Measurements from ENCODE around the gene OLR1.

Gene OLR1

DNA sequence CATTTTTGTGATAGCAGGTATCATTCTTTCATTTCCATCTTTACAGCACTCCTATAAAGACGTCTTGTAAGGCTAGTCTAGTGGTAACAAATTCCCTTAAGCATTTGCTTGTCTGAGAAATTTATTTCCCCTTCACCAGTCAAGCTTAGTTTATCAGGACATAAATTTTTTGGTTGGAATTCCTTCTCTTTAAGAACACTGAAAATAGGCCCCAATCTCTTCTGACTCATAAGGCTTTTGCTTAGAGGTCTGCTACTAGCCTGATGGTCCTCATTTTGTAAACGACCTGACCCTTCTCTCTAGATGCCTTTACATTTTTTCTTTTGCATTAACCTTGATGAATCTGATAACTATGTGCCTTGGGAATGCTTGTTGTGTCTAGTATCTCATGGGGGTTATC, 20.3 kb downstream of the OLR1 start:
- DNase-seq = no peak

- no peak for DNase-seq
Measured at GRCh38 chr12:10147714-10148403, 24.1 kb downstream of the OLR1 start.

GRCh38 chr12:10142976-10143589, 28.8 kb downstream of the OLR1 start:
- no peak for DNase-seq

DNA sequence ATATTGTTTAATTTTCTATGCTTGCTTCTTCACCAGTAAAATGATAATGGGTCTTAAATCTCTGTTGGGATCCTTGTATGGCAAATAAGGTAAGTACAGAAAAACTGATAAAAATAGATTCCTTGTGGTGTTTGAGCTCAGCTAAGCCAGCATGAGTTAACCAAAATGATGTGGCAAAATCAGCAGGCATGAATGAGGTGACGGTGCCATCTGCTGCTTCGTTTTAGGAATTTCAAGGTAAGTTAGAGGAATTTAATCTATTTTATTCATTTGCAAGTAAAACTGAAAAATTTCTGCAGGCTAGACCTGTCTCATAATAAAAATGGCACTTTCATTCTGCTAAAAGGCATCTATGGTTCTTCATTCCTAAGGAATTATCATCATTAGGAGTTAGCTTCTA, 31.9 kb downstream of the OLR1 start:
- DNase-seq = peak; percentile 26 to 31

DNA sequence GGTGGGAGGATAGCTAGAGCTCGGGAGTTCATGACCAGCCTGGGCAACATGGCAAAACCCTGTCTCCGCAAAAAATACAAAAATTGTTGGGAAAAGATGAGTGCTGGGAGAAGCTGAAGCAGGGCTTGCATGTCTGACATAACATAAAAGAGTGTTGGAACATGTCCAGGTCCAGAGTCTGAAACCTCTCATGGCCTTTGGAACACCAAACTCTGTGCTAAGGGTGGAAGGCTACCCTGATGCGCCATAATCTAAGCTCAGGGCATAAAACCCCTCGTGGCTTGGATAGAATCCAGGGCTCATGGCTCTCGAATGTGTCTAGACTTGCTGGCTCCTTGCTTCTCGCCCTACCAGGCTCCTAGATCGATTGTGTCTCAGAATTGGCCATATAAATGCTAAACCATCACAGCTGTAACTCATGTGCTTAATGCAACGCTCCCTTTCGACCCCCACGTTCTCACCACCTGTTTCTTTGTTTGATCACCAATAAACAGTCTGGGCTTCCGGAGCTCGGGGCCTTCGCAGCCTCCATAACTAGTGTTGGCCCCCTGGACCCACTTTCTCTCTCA, 35.2 kb downstream of the OLR1 start:
- no peak for DNase-seq

DNA sequence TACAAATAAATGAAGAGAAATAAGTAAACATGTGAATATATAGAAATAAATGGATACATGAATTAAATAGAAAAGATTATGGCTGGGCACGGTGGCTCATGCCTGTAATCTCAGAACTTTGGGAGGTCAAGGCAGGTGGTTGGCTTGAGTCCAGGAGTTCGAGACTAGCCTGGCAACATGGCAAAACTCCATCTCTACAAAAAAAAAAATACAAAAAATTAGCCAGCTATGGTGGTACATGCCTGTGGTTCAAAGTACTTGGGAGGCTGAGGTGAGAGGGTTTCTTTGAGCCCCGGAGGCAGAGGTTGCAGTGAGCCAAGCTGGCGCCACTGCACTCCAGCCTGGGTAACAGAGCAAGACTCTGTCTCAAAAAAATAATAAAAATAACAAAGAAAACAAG, 36.8 kb downstream of the OLR1 start:
- DNase-seq = no peak

DNA sequence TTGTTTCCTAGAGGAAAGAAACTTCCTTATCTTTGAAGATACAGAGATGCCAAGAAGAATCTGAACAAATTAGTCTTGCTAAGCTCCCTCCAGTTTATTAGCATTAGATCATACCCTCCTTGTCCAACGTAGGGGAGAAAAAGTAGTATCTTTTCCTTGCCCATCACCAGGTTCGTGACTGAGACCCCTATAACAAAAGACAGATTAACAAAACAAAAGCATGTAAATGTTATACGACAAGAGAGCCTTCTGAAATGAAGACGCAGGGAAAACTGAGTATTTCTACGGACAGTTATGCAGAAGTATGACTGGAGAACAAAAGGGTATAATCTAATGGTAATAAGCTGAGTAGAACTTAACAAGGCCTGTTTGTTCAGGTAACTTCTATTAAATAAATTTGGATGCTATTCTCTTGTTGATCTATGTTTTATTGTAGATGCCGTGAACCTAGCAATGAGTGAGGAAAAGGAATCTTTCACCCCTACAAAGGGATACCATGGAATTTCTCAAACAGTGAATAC, 39.0 kb downstream of the OLR1 start:
- DNase-seq = no peak

DNA sequence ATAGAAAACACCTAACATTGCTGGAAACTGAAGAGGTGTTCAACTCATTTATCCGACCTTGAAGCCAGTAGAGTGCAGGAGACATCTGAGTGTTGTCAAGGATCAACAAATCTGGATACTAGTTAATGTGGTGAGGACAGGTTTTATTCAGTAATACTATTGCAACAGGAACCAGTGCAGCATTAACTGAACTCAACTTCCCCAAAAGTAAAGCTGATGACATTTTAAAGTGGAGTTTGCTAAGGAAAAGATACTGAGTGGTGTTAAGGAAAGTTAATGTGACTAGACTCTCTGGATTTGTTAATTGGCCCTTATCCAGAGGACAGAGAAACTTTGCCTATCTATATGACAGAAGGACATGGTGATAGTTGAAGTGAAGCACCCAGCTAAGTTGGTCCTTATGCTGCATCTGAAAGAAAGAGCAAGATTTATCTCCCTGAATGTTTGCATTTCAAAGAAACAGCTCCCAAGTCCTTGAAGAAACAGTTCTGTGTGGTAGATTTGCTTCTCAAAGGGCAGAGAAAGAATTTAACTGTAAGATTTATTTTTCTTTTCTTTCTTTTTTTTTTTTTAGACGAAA, 40.7 kb downstream of the OLR1 start:
- no peak for DNase-seq

GRCh38 chr12:10130042-10130441, 41.9 kb downstream of the OLR1 start, which contains the start of gene CLEC7A:
CLEC7A (minus strand) TSS chr12:10130199; CDS start chr12:10130082, 117 bp downstream.
- no peak for DNase-seq

GRCh38 chr12:10128687-10129086, 43.2 kb downstream of the OLR1 start:
- DNase-seq = no peak

DNA sequence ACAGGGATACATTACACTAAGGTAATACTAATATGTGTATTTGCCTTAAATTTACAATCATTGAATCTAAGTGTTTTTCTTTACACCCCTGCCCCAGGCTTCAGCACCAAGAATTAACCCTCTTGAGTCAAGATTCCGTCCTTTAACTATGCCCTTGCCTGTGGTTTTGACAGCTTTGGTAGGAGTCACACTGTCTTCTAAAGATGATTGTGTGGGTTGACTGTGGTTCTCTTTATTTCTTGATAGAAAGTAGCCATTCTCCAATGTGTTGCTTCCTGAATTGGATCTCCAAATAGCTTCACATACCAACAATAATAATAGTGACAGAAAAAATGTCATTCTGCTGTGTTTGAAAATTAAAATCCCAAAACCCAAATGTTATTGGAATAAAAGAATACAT, 45.5 kb downstream of the OLR1 start:
- no peak for DNase-seq

DNA sequence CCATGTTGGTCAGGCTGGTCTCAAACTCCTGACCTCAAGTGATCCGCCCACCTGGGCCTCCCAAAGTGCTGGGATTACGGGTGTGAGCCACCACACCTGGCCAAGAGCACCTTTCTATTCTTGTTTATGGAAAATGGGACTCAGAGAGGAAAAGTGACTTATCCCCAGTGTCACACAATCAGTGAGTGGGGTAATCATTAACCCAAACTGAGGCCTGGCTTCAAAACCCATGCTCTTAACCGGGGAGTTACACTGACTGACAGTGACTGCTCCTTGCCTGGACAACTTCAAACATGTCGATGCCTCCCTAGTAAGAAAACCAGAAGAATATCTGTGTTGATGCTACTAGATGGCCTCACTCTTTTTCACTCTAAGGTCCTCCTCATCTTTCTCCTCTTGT, 49.2 kb downstream of the OLR1 start:
- DNase-seq = no peak

DNA sequence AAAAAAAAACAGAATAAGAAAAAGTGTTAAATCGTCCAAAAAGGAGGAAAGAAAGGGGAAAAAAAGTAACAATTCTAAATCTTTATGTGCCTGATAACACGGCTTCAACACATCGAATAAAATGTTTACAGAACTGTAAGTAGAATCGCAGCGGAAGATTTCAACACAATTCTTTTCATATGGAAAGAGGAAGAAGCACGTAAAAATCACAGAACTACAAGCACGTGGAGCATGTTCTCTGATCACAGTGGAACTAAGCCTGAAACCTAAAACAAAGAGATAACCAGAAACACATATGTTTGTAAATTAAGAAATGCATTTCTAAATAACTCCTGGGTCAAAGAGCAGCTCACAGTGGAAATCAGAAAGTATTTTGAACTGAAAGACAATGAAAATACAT, 50.7 kb downstream of the OLR1 start:
- no peak for DNase-seq

DNA sequence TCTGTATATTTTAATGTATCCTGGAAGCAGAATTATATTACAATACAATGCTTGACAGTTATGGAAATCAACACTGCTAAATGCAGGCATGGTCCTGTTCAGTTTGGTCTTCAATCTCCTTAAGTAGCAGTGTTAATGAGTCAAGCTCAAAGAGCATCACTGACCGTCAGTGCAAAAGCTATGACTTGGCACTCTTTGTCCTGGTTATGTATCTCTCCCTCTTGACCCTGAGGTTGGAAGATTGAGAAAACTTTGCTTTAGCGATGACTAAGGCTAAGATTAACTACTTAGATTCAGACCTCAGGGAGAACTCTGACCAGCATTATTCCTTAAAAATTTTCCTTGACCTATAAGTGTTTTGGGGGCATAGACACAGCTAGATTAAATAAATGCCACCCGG, 52.9 kb downstream of the OLR1 start:
- DNase-seq = no peak

- DNase-seq = no peak
Measured at GRCh38 chr12:10115890-10116289, 56.0 kb downstream of the OLR1 start.

DNA sequence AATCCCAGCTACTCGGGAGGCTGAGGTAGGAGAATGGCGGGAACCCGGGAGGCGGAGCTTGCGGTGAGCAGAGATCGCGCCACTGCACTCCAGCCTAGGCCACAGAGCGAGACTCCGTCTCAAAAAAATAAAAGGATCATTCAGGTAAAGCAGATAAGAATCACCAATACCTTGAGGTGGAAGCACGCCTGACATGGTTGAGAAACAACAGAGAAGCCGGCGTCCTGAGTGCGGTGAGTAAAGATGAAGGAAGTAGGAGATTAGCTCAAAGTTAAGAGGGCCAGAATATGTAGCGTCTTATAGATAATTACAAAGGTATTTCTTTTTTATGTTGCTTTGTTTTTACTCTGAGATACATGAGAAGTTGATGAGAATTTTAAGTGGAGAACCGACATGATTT, 56.6 kb downstream of the OLR1 start:
- DNase-seq = no peak

GRCh38 chr12:10113920-10114319, 58.0 kb downstream of the OLR1 start:
- no peak for DNase-seq

DNA sequence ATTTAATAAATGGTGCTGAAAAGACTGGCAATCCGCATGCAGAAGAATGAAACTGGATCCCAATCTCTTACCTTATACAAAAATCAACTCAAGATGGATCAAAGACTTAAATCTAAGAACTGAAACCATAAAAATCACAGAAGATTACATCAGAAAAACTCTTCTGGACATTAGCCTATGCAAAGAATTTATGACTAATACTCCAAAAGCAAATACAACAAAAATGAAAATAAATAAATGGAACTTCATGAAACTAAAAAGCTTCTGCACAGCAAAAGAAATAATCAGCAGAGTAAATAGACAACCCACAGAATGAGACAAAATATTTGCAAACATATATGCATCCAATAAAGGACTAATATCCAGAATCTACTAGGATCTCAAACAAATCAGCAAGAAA, 58.9 kb downstream of the OLR1 start:
- DNase-seq = no peak

GRCh38 chr12:10111451-10111850, 60.5 kb downstream of the OLR1 start:
- no peak for DNase-seq

DNA sequence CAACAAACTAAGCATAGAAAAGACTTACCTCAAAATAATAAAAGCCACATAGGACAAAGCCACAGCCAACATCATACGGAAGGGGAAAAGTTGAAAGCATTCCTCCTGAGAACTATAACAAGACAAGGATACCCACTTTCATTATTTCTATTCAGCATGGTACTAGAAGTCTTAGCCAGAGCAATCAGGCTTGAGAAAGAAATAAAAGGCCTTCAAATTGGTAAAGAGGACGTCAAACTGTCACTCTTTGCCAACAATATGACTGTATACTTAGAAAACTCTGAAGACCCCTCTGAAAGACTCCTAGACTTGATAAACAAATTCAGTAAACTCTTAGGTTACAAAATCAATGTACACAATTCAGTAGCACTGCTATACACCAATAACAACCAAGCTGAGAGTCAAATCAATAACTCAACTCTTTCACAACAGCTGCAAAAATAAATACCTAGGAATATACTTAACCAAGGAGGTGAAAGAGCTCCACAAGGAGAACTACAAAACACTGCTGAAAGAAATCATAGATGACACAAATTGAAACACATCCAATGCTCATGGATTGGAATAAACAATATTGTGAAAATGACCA, 61.6 kb downstream of the OLR1 start:
- DNase-seq = no peak
